Measurements from ENCODE around the gene MCTP2. TPM values are rescaled to one million over a fixed set of nuclear protein-coding genes. Genes with fewer than 3 reads are reported as not detected.
"Not testable (repeated sequence)": the region's sequence is repeated elsewhere in the genome, so short reads cannot be mapped to it uniquely, and the experiment has no call there.

The MCTP2 gene
- total and polyA plus RNA-seq, 12 donors, result 0.24 to 8.3 (median 0.89) TPM

- Histone ChIP-seq H3K4me1 (peaks cover 0 to 31% (median 0%) of the 10 kb centered on the region in 9 donors), H3K36me3 (no peaks in the 10 kb centered on the region), H3K9me3 (peaks cover 0 to 6% (median 0%) of the 10 kb centered on the region in 11 donors), H3K4me3 (no peak overlapping the region), H3K27me3 (peaks cover 0 to 7% (median 0%) of the 10 kb centered on the region in 7 donors), H3K27ac (no peak overlapping the region)
- no peak for TF ChIP-seq CTCF (IDR thresholded peaks at IDR 0.05)
- DNase-seq (no peak), ATAC-seq (no peak)
- 76 to 77% methylated on average over 2 of the region's 2 CpGs for WGBS, 2 donors
- intact Hi-C loops (cut with DNase I), result loop anchor here in 1 of 10 donors (5.0 kb wide), 1 partner anchor 49 kb away; no protein-coding TSS in a partner anchor
These were observed 21.6 kb downstream of the MCTP2 start for GRCh38 chr15:94252906-94253491.

- Histone ChIP-seq H3K27ac (no peak overlapping the region), H3K9me3 (peaks cover 0 to 6% (median 0%) of the 10 kb centered on the region in 11 donors), H3K4me1 (peaks cover 0 to 37% (median 0%) of the 10 kb centered on the region in 9 donors), H3K4me3 (no peak overlapping the region), H3K36me3 (no peaks in the 10 kb centered on the region), H3K27me3 (peaks cover 0 to 7% (median 0%) of the 10 kb centered on the region in 7 donors)
- WGBS, 2 donors, result 83% methylated on average over 3 of the region's 3 CpGs
- TF ChIP-seq CTCF (IDR thresholded peaks at IDR 0.05), result no peak
- DNase-seq, result no peak
- no peak for ATAC-seq
- intact Hi-C loops (cut with DNase I), result loop anchor here in 1 of 10 donors (5.0 kb wide), 1 partner anchor 49 kb away; no protein-coding TSS in a partner anchor
These were observed 22.4 kb downstream of the MCTP2 start for GRCh38 chr15:94253742-94254141.

- peaks cover 0 to 6% (median 0%) of the 10 kb centered on the region in 11 donors for H3K9me3 ChIP-seq
- peaks cover 0 to 50% (median 0%) of the 10 kb centered on the region in 9 donors for H3K4me1 ChIP-seq
- WGBS, 2 donors, result 66 to 69% methylated on average over 4 of the region's 4 CpGs
- TF ChIP-seq CTCF (IDR thresholded peaks at IDR 0.05), result no peak
- DNase-seq, result no peak
- H3K36me3 ChIP-seq, result no peaks in the 10 kb centered on the region
- H3K27me3 ChIP-seq, result peaks cover 0 to 7% (median 0%) of the 10 kb centered on the region in 7 donors
- no peak for ATAC-seq
- intact Hi-C loops (cut with DNase I), result no loop called here
- H3K4me3 ChIP-seq, result no peak overlapping the region
- no peak overlapping the region for H3K27ac ChIP-seq
These were observed 24.2 kb downstream of the MCTP2 start for GRCh38 chr15:94255540-94255939.

- 80 to 84% methylated on average over 3 of the region's 3 CpGs for WGBS, 2 donors
- ATAC-seq, result no peak
- Histone ChIP-seq H3K4me3 (no peak overlapping the region), H3K36me3 (no peaks in the 10 kb centered on the region), H3K27me3 (peaks cover 0 to 6% (median 0%) of the 10 kb centered on the region in 7 donors), H3K4me1 (peaks cover 0 to 50% (median 0%) of the 10 kb centered on the region in 9 donors), H3K9me3 (peaks cover 0 to 6% (median 0%) of the 10 kb centered on the region in 11 donors), H3K27ac (no peak overlapping the region)
- intact Hi-C loops (cut with DNase I), result no loop called here
- no peak for TF ChIP-seq CTCF (IDR thresholded peaks at IDR 0.05)
- no peak for DNase-seq
These were observed 25.1 kb downstream of the MCTP2 start for GRCh38 chr15:94256511-94256910.

- H3K27me3 ChIP-seq; H3K27ac ChIP-seq; H3K9me3 ChIP-seq; ATAC-seq; H3K36me3 ChIP-seq; intact Hi-C loops (cut with DNase I); DNase-seq; H3K4me3 ChIP-seq: not testable (repeated sequence)
- 83 to 85% methylated on average over 7 of the region's 7 CpGs for WGBS, 2 donors
- peaks cover 0 to 46% (median 0%) of the 10 kb centered on the region in 9 donors for H3K4me1 ChIP-seq
These were observed 26.4 kb downstream of the MCTP2 start for GRCh38 chr15:94257776-94258175.

Data from heart right ventricle (tissue), 16 donors.